Natural killer cell (primary cell): ENCODE results near the gene LEF1. TPM values are rescaled to one million over a fixed set of nuclear protein-coding genes. Genes with fewer than 3 reads are reported as not detected.

Source experiments
- ATAC-seq, 3 donors: fragments of 150-1000 bp in 2 of 3; fragments of 200-7000 bp in 1 of 3; cut with Tn5 transposase; 1 replicate in 1 of 3; 2 replicates in 2 of 3; pipeline ENCODE4 v1.10.0; 2021; ENCODE audit warnings: mild to moderate bottlenecking in 2 of 3, moderate library complexity in 2 of 3
- DNase-seq, 2 donors: peaks; one replicate each; pipeline versions ENCODE4 v3.0.0 to v3.0.0-alpha.2; 2013 to 2021; ENCODE audit warnings: mixed read lengths in 1 of 2
- H3K27ac ChIP-seq: one replicate; pipeline ENCODE4 v1.5.1; 2013; ENCODE audit warnings: mild to moderate bottlenecking, low read length
- H3K27me3 ChIP-seq: one replicate; pipeline ENCODE4 v1.6.1; 2013; ENCODE audit warnings: low read length; ENCODE audit not compliant: control insufficient read depth, insufficient read depth
- H3K36me3 ChIP-seq: one replicate; pipeline ENCODE4 v1.6.1; 2013; ENCODE audit warnings: low read length; ENCODE audit not compliant: control insufficient read depth, insufficient read depth
- H3K4me1 ChIP-seq: one replicate; pipeline ENCODE4 v1.6.1; 2013; ENCODE audit warnings: low read length; ENCODE audit not compliant: control insufficient read depth, insufficient read depth
- H3K4me3 ChIP-seq: one replicate; pipeline ENCODE4 v1.5.1; 2013; ENCODE audit warnings: low read length
- H3K9me3 ChIP-seq: one replicate; pipeline ENCODE4 v1.6.1; 2013; ENCODE audit warnings: low read length; ENCODE audit not compliant: control insufficient read depth, insufficient read depth
- H3K27ac Mint-ChIP-seq, 2 donors: one replicate each; pipeline ENCODE4 v1.8.0; 2022; ENCODE audit warnings: mild to moderate bottlenecking in 2 of 2, mixed read lengths in 2 of 2, moderate library complexity in 1 of 2
- H3K27me3 Mint-ChIP-seq, 2 donors: one replicate each; pipeline ENCODE4 v1.8.0; 2022; ENCODE audit warnings: low read depth in 2 of 2, mixed read lengths in 2 of 2
- H3K36me3 Mint-ChIP-seq: one replicate; pipeline ENCODE4 v1.8.0; 2022; ENCODE audit warnings: mixed read lengths
- H3K4me1 Mint-ChIP-seq, 2 donors: one replicate each; pipeline ENCODE4 v1.8.0; 2022; ENCODE audit warnings: mixed read lengths in 2 of 2
- H3K4me3 Mint-ChIP-seq: one replicate; pipeline ENCODE4 v1.8.0; 2022; ENCODE audit warnings: mild to moderate bottlenecking, moderate library complexity, mixed read lengths
- H3K9me3 Mint-ChIP-seq, 2 donors: one replicate each; pipeline ENCODE4 v1.8.0; 2022; ENCODE audit warnings: mixed read lengths in 2 of 2
- CTCF ChIP-seq: fragments of 200-600 bp; IDR thresholded peaks from one replicate; pipeline ENCODE4 v1.8.0; 2022; ENCODE audit warnings: antibody characterized with exemption
- WGBS: methylation state at CpG from one replicate; pipeline ENCODE4 v1.1.7; 2013; ENCODE audit warnings: missing lambda C conversion rate; ENCODE audit not compliant: insufficient coverage; 5-methylcytosine and 5-hydroxymethylcytosine counted together
- intact Hi-C: fragments of 100-400 bp; cut with micrococcal nuclease; formaldehyde crosslinking; loops from one replicate; pipeline ENCODE4 v1.14.2; 2022
- total RNA-seq, 4 donors: library from RNA; stranded (reverse); fragments of 120-200 nt in 1 of 4; gene quantifications; one replicate each; pipeline versions ENCODE4 v1.2.3 to v1.2.4, GENCODE V29; 2013 to 2022

The LEF1 gene
- total RNA-seq, 3 donors from 2014 or later (not counting 1 experiment from before 2014, with no cell fraction given): 18.7 to 39.8 (median 24.5) TPM

- DNase-seq: no peak
- H3K27ac ChIP-seq: no peak overlapping the region
Observed at GRCh38 chr4:108031427-108032083, 137.2 kb downstream of the LEF1 start.

GRCh38 chr4:108030332-108030731 is 138.4 kb downstream of the LEF1 start:
- Mint-ChIP-seq H3K27ac (peak overlapping the region in 1 of 2 donors; percentile 26), H3K27me3 (no peaks in the 10 kb centered on the region), H3K4me1 (peaks cover 0 to 16% of the 10 kb centered on the region in 2 donors), H3K36me3 (no peaks in the 10 kb centered on the region), H3K4me3 (no peak overlapping the region), H3K9me3 (no peaks in the 10 kb centered on the region)
- H3K9me3 ChIP-seq: no peaks in the 10 kb centered on the region
- H3K27ac ChIP-seq: no peak overlapping the region
- H3K27me3 ChIP-seq: no peaks in the 10 kb centered on the region
- 67% methylated on average over 2 of the region's 2 CpGs for WGBS
- H3K4me1 ChIP-seq: peaks cover 7% of the 10 kb centered on the region
- no peak overlapping the region for H3K4me3 ChIP-seq
- DNase-seq (peak in 1 of 2 donors; percentile 87), ATAC-seq (peak; percentile 67 to 71 (median 69))
- intact Hi-C loops: loop anchor here (5.0 kb wide), 1 partner anchor 542 kb away; no protein-coding TSS in a partner anchor
- H3K36me3 ChIP-seq: peaks cover 20% of the 10 kb centered on the region
- TF ChIP-seq CTCF: no peak

More at GRCh38 chr4:108031427-108032083, 137.2 kb downstream of the LEF1 start:
- Mint-ChIP-seq H3K27ac (no peak overlapping the region), H3K36me3 (no peaks in the 10 kb centered on the region), H3K9me3 (no peaks in the 10 kb centered on the region), H3K4me1 (peaks cover 0 to 16% of the 10 kb centered on the region in 2 donors), H3K27me3 (no peaks in the 10 kb centered on the region), H3K4me3 (no peak overlapping the region)
- Histone ChIP-seq H3K4me1 (peaks cover 7% of the 10 kb centered on the region), H3K36me3 (peaks cover 20% of the 10 kb centered on the region), H3K9me3 (no peaks in the 10 kb centered on the region), H3K27me3 (no peaks in the 10 kb centered on the region), H3K4me3 (no peak overlapping the region)
- 98% methylated on average over 2 of the region's 4 CpGs for WGBS
- no peak for ATAC-seq
- TF ChIP-seq CTCF: no peak
- intact Hi-C loops: loop anchor here (5.0 kb wide), 1 partner anchor 541 kb away; no protein-coding TSS in a partner anchor

GRCh38 chr4:108029731-108030130 is 139.0 kb downstream of the LEF1 start:
- no peaks in the 10 kb centered on the region for H3K27me3 ChIP-seq
- H3K9me3 ChIP-seq: no peaks in the 10 kb centered on the region
- TF ChIP-seq CTCF: no peak
- ATAC-seq: no peak
- H3K4me3 ChIP-seq: no peak overlapping the region
- 94% methylated on average over 5 of the region's 5 CpGs for WGBS
- H3K4me3 Mint-ChIP-seq: no peak overlapping the region
- peak overlapping the region in 1 of 2 donors; percentile 26 for H3K27ac Mint-ChIP-seq
- peaks cover 0 to 16% of the 10 kb centered on the region in 2 donors for H3K4me1 Mint-ChIP-seq
- intact Hi-C loops: loop anchor here (5.0 kb wide), 1 partner anchor 543 kb away; no protein-coding TSS in a partner anchor
- no peak for DNase-seq
- no peaks in the 10 kb centered on the region for H3K36me3 Mint-ChIP-seq
- H3K9me3 Mint-ChIP-seq: no peaks in the 10 kb centered on the region
- H3K36me3 ChIP-seq: peaks cover 25% of the 10 kb centered on the region
- no peaks in the 10 kb centered on the region for H3K27me3 Mint-ChIP-seq
- H3K4me1 ChIP-seq: peaks cover 7% of the 10 kb centered on the region
- no peak overlapping the region for H3K27ac ChIP-seq
